HepG2 (cell line): ENCODE results near the gene AFF1. TPM values are rescaled to one million over a fixed set of nuclear protein-coding genes. Genes with fewer than 3 reads are reported as not detected.

Experiments
- ATAC-seq: fragments of 200-7000 bp; cut with Tn5 transposase; 3 replicates; pipeline ENCODE4 v1.9.1; 2020; ENCODE audit warnings: mild to moderate bottlenecking, moderate library complexity
- BruUV-seq: library from RNA; stranded (reverse); fragments of 400-500 nt; replicated peaks from 2 replicates; lab custom pipeline; 2021; lab: Mats Ljungman, UMichigan
- CTCF ChIA-PET: fragments of 300-600 bp; formaldehyde crosslinking; extraction: SDS; loops from one replicate; lab custom pipeline; 2021; ENCODE audit warnings: low total read pairs, inconsistent platforms, low intra/inter-chr PET ratio; lab: Yijun Ruan, JAX
- POLR2A ChIA-PET: fragments of 350-600 bp; sonication (Branson Sonifier 250); formaldehyde crosslinking; loops from one replicate; lab custom pipeline; 2020; ENCODE audit warnings: antibody characterized with exemption, inconsistent platforms; lab: Yijun Ruan, JAX
- DNase-seq: peaks from one replicate; pipeline ENCODE4 v3.0.0-alpha.2; 2015; ENCODE audit warnings: low spot score
- FAIRE-seq: peaks from 3 replicates; lab custom pipeline; 2011; peaks lifted over from hg19 to GRCh38; lab: Jason Lieb, UNC
- H2AFZ ChIP-seq: one replicate; pipeline ENCODE4 v1.6.1; 2011; ENCODE audit warnings: low read length, inconsistent platforms
- H3K27ac ChIP-seq: fragments of 300-600 bp; 3 replicates; pipeline ENCODE4 v1.8.0; 2011; ENCODE audit warnings: mixed run types, mild to moderate bottlenecking, mixed read lengths, low read length, inconsistent platforms; ENCODE audit not compliant: insufficient read depth; ENCODE audit errors: extremely low read length
- H3K27me3 ChIP-seq, 2 experiments: fragments of 200-600 bp in 1 of 2; 2 replicates in 1 of 2; 3 replicates in 1 of 2; pipeline versions ENCODE4 v1.6.0 to v1.8.0; 2011; ENCODE audit warnings: low read length in 2 of 2, mild to moderate bottlenecking in 2 of 2, moderate library complexity in 2 of 2, inconsistent platforms in 1 of 2; ENCODE audit not compliant: insufficient read depth in 2 of 2, control insufficient read depth in 1 of 2
- H3K36me3 ChIP-seq, 2 experiments: fragments of 200-600 bp in 1 of 2; replicated peaks in 1 of 2; 2 replicates in 1 of 2; 3 replicates in 1 of 2; pipeline versions ENCODE4 v1.5.1 to v1.8.0; 2011; ENCODE audit warnings: low read length in 2 of 2, inconsistent platforms in 1 of 2; ENCODE audit not compliant: insufficient read depth in 2 of 2, control insufficient read depth in 1 of 2
- H3K4me1 ChIP-seq: 2 replicates; pipeline ENCODE4 v1.5.1; 2012; ENCODE audit warnings: low read length, inconsistent platforms; ENCODE audit not compliant: insufficient read depth
- H3K4me2 ChIP-seq: 2 replicates; pipeline ENCODE4 v1.6.0; 2011; ENCODE audit warnings: low read depth, low read length, inconsistent platforms
- H3K4me3 ChIP-seq, 3 experiments: fragments of 200-600 bp in 1 of 3; sonication (generic), shearing (Covaris generic) in 1 of 3; replicated peaks in 1 of 3; 2 replicates each; pipeline ENCODE4 v1.5.1; 2011 to 2016; ENCODE audit warnings: low read length in 3 of 3, inconsistent platforms in 2 of 3, low read depth in 2 of 3, mild to moderate bottlenecking in 2 of 3, control low read depth in 1 of 3, mixed read lengths in 1 of 3; ENCODE audit not compliant: insufficient read depth in 1 of 3
- H3K79me2 ChIP-seq: one replicate; pipeline ENCODE4 v1.6.1; 2011; ENCODE audit warnings: low read length, inconsistent platforms; ENCODE audit not compliant: insufficient read depth
- H3K9ac ChIP-seq: 2 replicates; pipeline ENCODE4 v1.6.0; 2011; ENCODE audit warnings: mild to moderate bottlenecking, low read depth, low read length, inconsistent platforms; ENCODE audit not compliant: insufficient read depth
- H3K9me3 ChIP-seq: 2 replicates; pipeline ENCODE4 v1.5.1; 2012; ENCODE audit warnings: mild to moderate bottlenecking, low read length
- H4K20me1 ChIP-seq: 2 replicates; pipeline ENCODE4 v1.6.0; 2011; ENCODE audit warnings: inconsistent platforms, mild to moderate bottlenecking, low read length, moderate library complexity; ENCODE audit not compliant: insufficient read depth
- JARID2 ChIP-seq: sonication (generic); formaldehyde crosslinking; IDR thresholded peaks from 2 replicates; pipeline ENCODE4 v1.8.1; 2023; ENCODE audit warnings: missing genetic modification reagents, inconsistent platforms; ENCODE audit not compliant: insufficient replicate concordance
- KLF16 ChIP-seq, 2 experiments: sonication (generic) in 1 of 2; formaldehyde crosslinking in 1 of 2; IDR thresholded peaks; 2 replicates each; pipeline versions ENCODE4 v1.6.1 to v1.8.0; 2016 to 2023; ENCODE audit warnings: missing genetic modification reagents in 2 of 2, missing compliant biosample characterization in 1 of 2
- MED8 ChIP-seq: sonication (generic); formaldehyde crosslinking; IDR thresholded peaks from 2 replicates; pipeline ENCODE4 v1.8.1; 2023; ENCODE audit warnings: mild to moderate bottlenecking, missing genetic modification reagents; ENCODE audit not compliant: insufficient replicate concordance
- NONO ChIP-seq, 2 experiments: fragments of 450-650 bp in 1 of 2; sonication (generic) in 1 of 2; formaldehyde crosslinking in 1 of 2; IDR thresholded peaks in 1 of 2; conservative IDR thresholded peaks in 1 of 2; 2 replicates each; pipeline versions ENCODE4 v1.6.1 to v1.8.0; 2017 to 2022; ENCODE audit warnings: mild to moderate bottlenecking in 1 of 2, missing genetic modification reagents in 1 of 2, moderate library complexity in 1 of 2
- ZNF263 ChIP-seq: sonication (generic); formaldehyde crosslinking; IDR thresholded peaks from 2 replicates; pipeline ENCODE4 v1.4.0; 2020; ENCODE audit warnings: missing genetic modification reagents
- ZNF614 ChIP-seq: IDR thresholded peaks from 2 replicates; pipeline ENCODE4 v1.6.1; 2018; ENCODE audit warnings: missing biosample characterization, missing genetic modification reagents, inconsistent platforms, borderline replicate concordance
- WGBS: methylation state at CpG from one replicate; pipeline ENCODE4 v1.1.6; 2017; ENCODE audit warnings: low lambda C conversion rate; 5-methylcytosine and 5-hydroxymethylcytosine counted together
- in situ Hi-C: cut with HindIII; loops from 2 replicates; pipeline ENCODE4 v1.10.0; 2017; ENCODE audit warnings: low pct_unique_long_range_greater_than_20kb; ENCODE audit not compliant: extremely low pct_ligation_motif_present
- intact Hi-C: fragments of 100-400 bp; cut with micrococcal nuclease; formaldehyde crosslinking; loops from one replicate; pipeline ENCODE4 v1.10.0; 2022; ENCODE audit not compliant: unreplicated experiment
- polyA plus RNA-seq, 8 experiments: library from polyadenylated mRNA; depleted of rRNA in 3 of 8; stranded (reverse) in 7 of 8; unstranded in 1 of 8; fragments of >200 nt; fragmentation: Illumina TruSeq in 4 of 8; extraction: Trizol in 4 of 8; gene quantifications; 2 replicates each; pipeline versions ENCODE4 v1.2.1 to v1.2.3, GENCODE V29; 2011 to 2016; ENCODE audit warnings: low read depth in 4 of 8, missing spikeins in 1 of 8, mixed read lengths in 1 of 8; ENCODE audit not compliant: insufficient read depth in 1 of 8
- total RNA-seq, 5 experiments: library from RNA; depleted of rRNA; stranded (reverse); fragments of >200 nt; fragmentation: Illumina TruSeq; extraction: Trizol; gene quantifications; 2 replicates each; pipeline ENCODE4 v1.2.3, GENCODE V29; 2016; ENCODE audit warnings: low read depth in 1 of 5
- TF ChIP-seq, protein P1 (sequence below): sonication (generic); formaldehyde crosslinking; IDR thresholded peaks from 2 replicates; pipeline ENCODE4 v1.4.0; 2020; ENCODE audit warnings: missing genetic modification reagents, borderline replicate concordance

Gene AFF1
- total and polyA plus RNA-seq, 2 of the 13 experiments (the other 11 are each of a cell fraction or from before 2014, with no cell fraction given) = 15.5 to 15.9 TPM

DNA sequence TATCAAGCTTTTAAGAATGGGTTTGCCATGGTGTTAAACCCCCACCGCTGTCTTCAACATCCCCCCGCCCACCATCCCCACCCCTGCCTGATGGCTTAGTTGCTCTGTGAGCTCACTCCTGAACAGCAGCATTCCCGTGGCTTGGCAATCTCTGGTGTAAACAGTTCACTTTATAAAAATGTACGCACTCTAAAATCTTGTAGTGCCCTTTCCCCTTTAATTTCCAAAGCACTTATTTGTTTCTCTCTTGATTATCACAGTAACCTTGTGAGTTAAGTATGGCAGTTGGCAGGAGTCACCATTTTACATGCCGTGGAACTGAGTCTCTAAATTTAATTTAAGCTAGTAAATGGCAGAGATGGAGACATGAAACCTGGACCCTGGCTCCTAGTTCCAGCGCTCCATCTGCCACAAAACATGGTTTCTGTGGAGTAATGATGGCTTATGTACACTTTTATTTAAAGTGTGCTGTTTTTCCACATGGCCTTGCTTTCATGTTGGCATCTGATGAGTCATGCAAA lies 123.1 kb downstream of the AFF1 start:
- Histone ChIP-seq H3K4me2 (no peak overlapping the region), H3K79me2 (peaks cover 3% of the 10 kb centered on the region), H2AFZ (no peak overlapping the region), H3K4me1 (peaks cover 7% of the 10 kb centered on the region), H3K36me3 (peaks cover 7 to 16% of the 10 kb centered on the region in 2 experiments), H3K27me3 (no peaks in the 10 kb centered on the region), H3K9ac (no peak overlapping the region), H3K27ac (no peak overlapping the region), H4K20me1 (no peaks in the 10 kb centered on the region), H3K4me3 (no peak overlapping the region), H3K9me3 (no peaks in the 10 kb centered on the region)
- ATAC-seq (no peak), FAIRE-seq (no peak), DNase-seq (no peak)
- no TSS peak for BruUV-seq
- in situ Hi-C loops (no loop called here), intact Hi-C loops (no loop called here)
- 95% methylated on average over 6 of the region's 6 CpGs for WGBS
- no peak for TF ChIP-seq MED8 (CRISPR knock-in tag)
- no peak for TF ChIP-seq KLF16 (CRISPR knock-in tag; IDR thresholded peaks at IDR 0.05)
- no peak for TF ChIP-seq ZNF263 (CRISPR knock-in tag)
- TF ChIP-seq JARID2 (CRISPR knock-in tag) = no peak
- no peak for TF ChIP-seq ZNF614
- TF ChIP-seq, protein P1, sequence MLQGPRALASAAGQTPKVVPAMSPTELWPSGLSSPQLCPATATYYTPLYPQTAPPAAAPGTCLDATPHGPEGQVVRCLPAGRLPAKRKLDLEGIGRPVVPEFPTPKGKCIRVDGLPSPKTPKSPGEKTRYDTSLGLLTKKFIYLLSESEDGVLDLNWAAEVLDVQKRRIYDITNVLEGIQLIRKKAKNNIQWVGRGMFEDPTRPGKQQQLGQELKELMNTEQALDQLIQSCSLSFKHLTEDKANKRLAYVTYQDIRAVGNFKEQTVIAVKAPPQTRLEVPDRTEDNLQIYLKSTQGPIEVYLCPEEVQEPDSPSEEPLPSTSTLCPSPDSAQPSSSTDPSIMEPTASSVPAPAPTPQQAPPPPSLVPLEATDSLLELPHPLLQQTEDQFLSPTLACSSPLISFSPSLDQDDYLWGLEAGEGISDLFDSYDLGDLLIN = no peak
- TF ChIP-seq NONO (IDR thresholded peaks at IDR 0.05) = no peak
- no peak for TF ChIP-seq NONO (CRISPR knock-in tag; conservative IDR thresholded peaks at IDR 0.05)
- ChIA-PET POLR2A (no interaction called here), CTCF (no interaction called here)
